ENCODE results near the gene PDE6C. TPM values are rescaled to one million over a fixed set of nuclear protein-coding genes. Genes with fewer than 3 reads are reported as not detected.

PDE6C gene
- total RNA-seq, 1 donor from 2014 or later, result not detected

DNA sequence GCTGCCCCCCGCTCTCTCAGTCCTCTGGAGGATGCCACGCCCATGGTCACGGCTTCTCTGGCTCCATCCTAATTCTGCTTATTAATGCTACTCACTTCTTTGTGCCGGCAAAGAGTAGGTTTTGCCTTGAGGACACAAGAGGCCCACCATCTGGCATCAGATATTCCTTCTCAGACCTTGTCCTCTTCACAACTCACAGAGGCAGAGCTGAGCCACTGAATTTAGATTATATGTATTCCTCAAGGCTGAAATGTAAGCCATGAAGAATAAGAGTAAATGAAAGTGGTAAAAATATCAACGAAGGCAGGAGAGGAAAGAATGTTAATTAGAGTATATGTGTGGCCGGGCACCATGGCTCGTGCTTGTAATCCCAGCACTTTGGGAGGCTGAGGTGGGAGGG, 17.8 kb upstream of the PDE6C start:
- H3K27me3 Mint-ChIP-seq, result peaks cover 28% of the 10 kb centered on the region
- H3K4me1 Mint-ChIP-seq (ENCODE audit: unreplicated experiment), result peaks cover 4% of the 10 kb centered on the region
- H3K27ac Mint-ChIP-seq, result no peak overlapping the region
- H3K36me3 Mint-ChIP-seq, result no peaks in the 10 kb centered on the region
- no peak for DNase-seq (ENCODE audit: extremely low spot score, unreplicated experiment)
- TF ChIP-seq, protein P1, sequence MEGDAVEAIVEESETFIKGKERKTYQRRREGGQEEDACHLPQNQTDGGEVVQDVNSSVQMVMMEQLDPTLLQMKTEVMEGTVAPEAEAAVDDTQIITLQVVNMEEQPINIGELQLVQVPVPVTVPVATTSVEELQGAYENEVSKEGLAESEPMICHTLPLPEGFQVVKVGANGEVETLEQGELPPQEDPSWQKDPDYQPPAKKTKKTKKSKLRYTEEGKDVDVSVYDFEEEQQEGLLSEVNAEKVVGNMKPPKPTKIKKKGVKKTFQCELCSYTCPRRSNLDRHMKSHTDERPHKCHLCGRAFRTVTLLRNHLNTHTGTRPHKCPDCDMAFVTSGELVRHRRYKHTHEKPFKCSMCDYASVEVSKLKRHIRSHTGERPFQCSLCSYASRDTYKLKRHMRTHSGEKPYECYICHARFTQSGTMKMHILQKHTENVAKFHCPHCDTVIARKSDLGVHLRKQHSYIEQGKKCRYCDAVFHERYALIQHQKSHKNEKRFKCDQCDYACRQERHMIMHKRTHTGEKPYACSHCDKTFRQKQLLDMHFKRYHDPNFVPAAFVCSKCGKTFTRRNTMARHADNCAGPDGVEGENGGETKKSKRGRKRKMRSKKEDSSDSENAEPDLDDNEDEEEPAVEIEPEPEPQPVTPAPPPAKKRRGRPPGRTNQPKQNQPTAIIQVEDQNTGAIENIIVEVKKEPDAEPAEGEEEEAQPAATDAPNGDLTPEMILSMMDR (conservative IDR thresholded peaks at IDR 0.05), result no peak
- H3K4me3 Mint-ChIP-seq, result no peak overlapping the region
- no peaks in the 10 kb centered on the region for H3K9me3 Mint-ChIP-seq

DNA sequence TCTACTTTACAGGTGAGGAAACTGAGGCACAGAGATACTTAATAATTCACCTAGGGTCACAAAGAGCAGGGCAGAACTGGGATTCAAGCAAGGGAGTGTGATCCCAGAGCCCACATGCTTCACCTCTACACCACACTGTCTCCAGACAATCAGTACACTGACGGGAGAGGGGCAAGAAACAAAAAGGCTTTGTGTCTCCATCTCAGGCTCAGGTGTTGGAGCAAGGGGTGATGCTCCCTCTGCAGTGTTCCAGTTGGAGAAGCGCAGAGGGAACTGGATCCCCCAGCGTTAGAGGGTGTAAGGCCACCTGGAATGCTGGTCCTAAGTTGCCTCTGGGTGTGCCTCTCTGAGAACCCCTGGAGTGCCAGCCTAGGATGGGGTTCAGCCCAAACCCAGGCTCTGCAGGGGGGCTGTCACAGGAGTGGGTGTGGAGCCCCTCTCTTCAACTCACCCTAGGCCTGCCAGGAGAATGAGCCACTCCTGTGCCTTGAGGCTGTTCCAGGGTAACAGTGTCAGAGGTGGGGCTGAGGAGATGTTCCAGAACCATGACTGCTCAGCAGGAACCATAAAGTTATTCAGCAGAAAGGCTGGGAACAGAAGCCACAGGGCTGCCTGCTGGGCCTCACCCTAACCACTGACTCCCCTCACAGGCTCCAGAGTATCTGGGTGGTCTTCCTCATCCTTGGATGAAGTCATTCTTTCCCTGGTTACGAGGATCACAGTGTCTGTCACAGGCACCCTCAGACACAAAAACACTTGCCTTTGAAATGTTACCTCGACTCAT, 16.8 kb upstream of the PDE6C start:
- peaks cover 34% of the 10 kb centered on the region for H3K27me3 Mint-ChIP-seq
- H3K9me3 Mint-ChIP-seq, result no peaks in the 10 kb centered on the region
- H3K4me3 Mint-ChIP-seq, result no peak overlapping the region
- H3K27ac Mint-ChIP-seq, result no peak overlapping the region
- TF ChIP-seq, protein P1 (conservative IDR thresholded peaks at IDR 0.05), result no peak
- H3K4me1 Mint-ChIP-seq (ENCODE audit: unreplicated experiment), result peaks cover 4% of the 10 kb centered on the region
- H3K36me3 Mint-ChIP-seq, result no peaks in the 10 kb centered on the region
- no peak for DNase-seq (ENCODE audit: extremely low spot score, unreplicated experiment)

DNA sequence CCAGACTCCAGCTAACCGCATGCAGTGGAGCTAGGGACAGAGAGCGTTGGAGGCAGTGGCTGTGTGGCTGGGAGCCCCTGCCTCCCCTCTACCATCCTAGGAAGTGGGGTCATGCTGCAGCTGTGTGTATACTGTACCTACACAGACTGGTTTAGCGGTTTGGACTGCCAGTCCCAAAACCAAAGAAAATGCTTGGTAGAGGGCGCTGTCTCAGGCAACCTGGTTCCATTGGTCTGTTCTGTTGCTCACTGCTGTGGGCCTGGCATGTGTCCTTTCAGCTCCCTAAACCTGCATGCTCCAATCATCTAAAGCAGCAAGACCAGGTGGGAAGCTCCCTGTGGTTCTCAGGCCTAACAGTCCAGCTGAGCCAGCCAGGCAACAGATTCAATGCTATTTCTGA, 15.8 kb upstream of the PDE6C start:
- Mint-ChIP-seq H3K36me3 (no peaks in the 10 kb centered on the region), H3K9me3 (no peaks in the 10 kb centered on the region), H3K4me1 (ENCODE audit: unreplicated experiment) (no peaks in the 10 kb centered on the region), H3K27ac (no peak overlapping the region), H3K4me3 (no peak overlapping the region), H3K27me3 (peaks cover 36% of the 10 kb centered on the region)
- TF ChIP-seq, protein P1 (conservative IDR thresholded peaks at IDR 0.05), result no peak
- no peak for DNase-seq (ENCODE audit: extremely low spot score, unreplicated experiment)

DNA sequence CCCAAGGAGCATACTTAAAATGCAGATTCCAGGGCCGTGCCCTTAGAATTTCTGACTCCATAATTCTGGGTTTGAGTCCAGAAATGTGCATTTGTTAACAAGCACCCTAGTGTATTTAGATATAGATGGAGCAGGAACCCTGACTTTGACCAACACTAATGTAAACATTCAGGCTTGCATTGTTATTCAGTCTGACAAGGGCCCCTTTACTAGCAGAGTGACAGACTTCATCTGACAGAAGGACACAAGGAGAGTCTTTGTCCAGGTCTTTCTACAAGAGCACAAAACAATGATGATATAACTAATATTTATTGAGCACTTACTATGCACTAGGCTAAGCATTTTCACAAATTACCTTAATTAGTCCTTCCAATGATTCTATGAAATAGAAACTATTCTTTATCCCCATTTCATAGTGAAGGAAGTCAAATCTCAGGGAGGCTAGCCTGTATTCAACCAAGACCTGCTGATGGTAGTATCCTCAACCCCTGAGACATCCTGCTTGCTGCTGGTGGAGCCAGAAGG, 15.2 kb upstream of the PDE6C start:
- TF ChIP-seq, protein P1 (conservative IDR thresholded peaks at IDR 0.05), result no peak
- H3K4me3 Mint-ChIP-seq, result no peak overlapping the region
- no peaks in the 10 kb centered on the region for H3K4me1 Mint-ChIP-seq (ENCODE audit: unreplicated experiment)
- no peaks in the 10 kb centered on the region for H3K9me3 Mint-ChIP-seq
- no peak overlapping the region for H3K27ac Mint-ChIP-seq
- peaks cover 42% of the 10 kb centered on the region for H3K27me3 Mint-ChIP-seq
- DNase-seq (ENCODE audit: extremely low spot score, unreplicated experiment), result no peak
- H3K36me3 Mint-ChIP-seq, result no peaks in the 10 kb centered on the region

DNA sequence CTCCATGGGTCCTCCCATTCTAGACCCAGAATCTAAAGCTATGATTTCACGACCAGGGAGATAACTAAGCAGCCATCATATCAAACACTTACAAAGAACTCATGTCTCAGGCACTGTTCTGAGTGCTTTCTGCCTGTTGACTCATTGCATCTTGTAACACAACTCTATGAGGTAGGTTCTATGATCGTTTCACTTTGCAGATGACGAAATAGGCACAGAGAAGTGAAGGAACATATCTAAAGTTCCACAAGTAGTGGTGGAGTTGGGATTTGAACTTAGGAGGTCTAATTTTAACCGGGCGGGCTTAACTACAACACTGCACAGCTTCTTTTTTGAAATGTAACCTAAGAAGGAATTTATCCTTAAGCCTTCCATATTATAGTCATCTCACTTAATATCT, 14.2 kb upstream of the PDE6C start:
- no peak overlapping the region for H3K27ac Mint-ChIP-seq
- no peak overlapping the region for H3K4me3 Mint-ChIP-seq
- H3K9me3 Mint-ChIP-seq, result no peaks in the 10 kb centered on the region
- no peak for DNase-seq (ENCODE audit: extremely low spot score, unreplicated experiment)
- TF ChIP-seq, protein P1 (conservative IDR thresholded peaks at IDR 0.05), result no peak
- peaks cover 52% of the 10 kb centered on the region for H3K27me3 Mint-ChIP-seq
- H3K4me1 Mint-ChIP-seq (ENCODE audit: unreplicated experiment), result no peaks in the 10 kb centered on the region
- no peaks in the 10 kb centered on the region for H3K36me3 Mint-ChIP-seq
